Effector CD8-positive, alpha-beta T cell (primary cell): ENCODE measurements around the gene NEURL4.
A peak's percentile ranks its signal among the peaks of the same experiment; 100 is the strongest.

Source experiments
- DNase-seq: peaks from one replicate; lab custom pipeline; 2025; lab: John Stamatoyannopoulos, UW

The NEURL4 gene

DNA sequence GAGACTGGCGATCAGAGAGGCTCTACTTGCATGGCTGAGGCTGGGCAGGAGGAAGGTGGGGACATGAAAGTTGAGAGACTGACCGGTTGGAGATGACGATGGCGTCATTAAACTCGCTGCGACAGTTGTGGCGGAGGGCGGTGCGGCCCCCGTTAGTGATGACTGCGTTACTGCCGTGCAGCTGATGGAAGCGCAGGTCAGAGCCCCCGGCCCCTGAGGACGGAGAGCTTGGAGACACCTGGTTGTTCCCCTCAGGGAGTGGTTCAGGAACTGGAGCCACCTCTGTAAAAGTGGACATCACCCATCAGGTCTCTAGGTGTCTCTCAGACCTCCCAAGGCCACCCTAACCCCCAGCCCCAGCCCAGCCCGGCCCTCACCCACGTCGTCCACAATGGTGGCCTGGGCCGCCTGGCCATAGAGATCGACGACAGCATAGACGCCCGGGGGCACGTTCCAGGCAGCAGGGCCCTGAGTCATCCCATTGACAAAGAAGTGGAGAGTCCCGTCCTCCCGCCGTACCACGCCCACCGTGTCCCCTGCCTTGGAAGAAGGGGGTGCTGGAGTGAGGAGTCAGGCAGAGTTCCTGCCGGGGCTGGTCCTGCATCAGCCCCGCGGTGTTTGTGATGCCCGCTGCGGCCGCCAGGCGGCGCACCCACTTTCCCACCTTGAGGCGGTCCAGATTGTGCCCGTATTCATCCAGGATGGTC lies 5.3 kb downstream of the NEURL4 start:
- DNase-seq, result peak; percentile 52

DNA sequence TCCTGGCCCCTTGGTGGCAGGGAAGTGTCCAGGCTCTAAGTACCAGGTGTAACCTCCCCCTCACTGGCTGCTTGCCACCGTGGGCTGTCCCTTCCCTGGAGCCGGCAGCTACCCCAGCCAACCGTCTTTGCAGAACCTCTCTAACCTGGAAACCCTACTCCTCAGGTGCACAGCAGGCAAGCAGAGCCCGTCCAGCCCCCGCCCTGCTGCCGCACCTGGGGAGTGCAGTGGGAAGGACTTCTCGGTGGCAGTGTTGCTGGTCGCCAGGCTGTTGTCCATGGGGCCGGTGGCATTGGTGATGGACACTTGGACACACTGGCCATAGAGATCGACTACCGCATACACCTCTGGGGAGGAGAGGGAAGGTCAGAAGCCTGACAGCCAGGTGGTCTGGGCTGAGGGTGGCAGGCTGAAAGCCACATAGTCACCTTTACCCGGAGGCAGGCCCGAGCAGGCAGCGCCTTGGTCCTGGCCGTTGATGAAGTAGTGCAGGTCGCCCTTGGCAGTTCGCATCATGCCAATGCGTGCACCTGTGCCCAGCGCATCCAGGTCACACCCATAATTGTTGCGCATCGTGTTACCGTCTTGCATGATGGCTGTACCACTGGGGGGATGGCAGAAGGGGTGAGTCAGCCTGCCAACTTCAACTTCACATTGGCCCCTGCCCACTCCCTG lies 6.5 kb downstream of the NEURL4 start:
- no peak for DNase-seq

- DNase-seq, result no peak
These were observed 7.7 kb downstream of the NEURL4 start for GRCh38 chr17:7321466-7321865.

DNA sequence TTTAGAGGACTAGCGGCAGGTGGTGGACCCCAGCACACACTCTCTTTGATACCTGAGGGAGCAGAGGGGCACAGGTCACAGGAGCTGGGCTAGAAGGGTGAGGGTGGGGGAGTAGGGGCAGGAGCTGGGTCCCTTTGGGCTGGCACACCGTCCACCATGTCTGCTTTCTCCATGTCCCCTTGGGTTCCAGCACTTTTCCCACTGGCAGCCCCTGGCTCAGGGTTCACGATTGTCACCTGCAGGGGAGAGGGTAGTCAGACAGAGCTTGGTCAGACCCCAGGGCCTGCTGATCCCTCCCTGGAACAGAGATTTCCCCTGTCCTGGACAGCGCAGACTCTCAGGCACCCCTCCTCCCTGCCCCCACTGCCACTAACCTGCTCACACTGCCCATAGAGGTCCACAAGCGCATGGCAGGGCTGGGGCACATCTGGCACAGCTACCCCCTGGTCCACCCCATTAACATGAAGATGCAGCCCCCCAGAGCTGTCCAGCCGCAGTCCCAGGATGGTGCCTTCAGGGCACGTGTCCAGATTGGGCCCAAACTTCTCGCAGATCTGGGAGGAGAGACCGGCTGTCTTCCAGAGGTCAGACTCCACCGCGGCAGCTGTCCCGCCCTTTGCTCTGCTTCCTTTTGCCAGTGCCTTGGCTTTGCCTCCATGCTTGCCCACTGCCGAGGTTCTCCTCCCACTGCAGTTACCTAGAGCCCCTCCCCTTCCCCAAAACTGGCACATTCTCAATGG lies 10.8 kb downstream of the NEURL4 start:
- DNase-seq, result no peak

GRCh38 chr17:7317161-7317803 lies 11.9 kb downstream of the NEURL4 start:
- DNase-seq, result no peak

DNA sequence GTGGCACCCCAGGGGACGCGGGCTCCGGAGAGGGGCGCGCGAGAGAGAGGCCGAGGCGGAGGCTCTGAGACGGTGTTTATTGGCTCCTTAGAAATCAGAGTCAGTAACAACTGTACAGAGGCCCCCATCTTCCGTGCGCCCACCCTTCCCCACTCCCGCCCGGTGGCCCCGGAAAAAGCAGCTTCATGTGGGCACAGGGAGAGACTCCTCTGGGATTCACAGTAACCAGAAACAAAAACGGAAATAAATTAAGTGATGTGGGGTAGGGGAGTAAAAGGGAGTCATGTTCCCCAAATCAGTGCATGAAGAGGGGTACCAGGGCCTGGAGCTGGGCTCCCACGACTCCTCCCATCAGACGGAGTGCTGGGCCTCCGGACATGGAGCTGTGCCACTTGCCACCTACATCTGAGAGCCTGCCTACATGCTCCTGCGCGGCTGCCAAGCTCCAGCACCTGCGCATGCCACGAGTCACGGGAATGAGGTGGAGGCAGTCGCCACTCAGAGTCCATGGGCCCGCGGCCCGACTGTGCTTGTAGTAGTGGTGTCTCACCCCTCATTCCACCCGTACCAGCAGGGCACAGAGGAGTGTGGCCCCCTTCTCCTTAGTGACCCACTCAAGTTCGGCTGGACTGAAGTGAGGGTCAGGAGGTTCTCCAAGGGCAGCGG lies 13.4 kb downstream of the NEURL4 start:
- no peak for DNase-seq

DNA sequence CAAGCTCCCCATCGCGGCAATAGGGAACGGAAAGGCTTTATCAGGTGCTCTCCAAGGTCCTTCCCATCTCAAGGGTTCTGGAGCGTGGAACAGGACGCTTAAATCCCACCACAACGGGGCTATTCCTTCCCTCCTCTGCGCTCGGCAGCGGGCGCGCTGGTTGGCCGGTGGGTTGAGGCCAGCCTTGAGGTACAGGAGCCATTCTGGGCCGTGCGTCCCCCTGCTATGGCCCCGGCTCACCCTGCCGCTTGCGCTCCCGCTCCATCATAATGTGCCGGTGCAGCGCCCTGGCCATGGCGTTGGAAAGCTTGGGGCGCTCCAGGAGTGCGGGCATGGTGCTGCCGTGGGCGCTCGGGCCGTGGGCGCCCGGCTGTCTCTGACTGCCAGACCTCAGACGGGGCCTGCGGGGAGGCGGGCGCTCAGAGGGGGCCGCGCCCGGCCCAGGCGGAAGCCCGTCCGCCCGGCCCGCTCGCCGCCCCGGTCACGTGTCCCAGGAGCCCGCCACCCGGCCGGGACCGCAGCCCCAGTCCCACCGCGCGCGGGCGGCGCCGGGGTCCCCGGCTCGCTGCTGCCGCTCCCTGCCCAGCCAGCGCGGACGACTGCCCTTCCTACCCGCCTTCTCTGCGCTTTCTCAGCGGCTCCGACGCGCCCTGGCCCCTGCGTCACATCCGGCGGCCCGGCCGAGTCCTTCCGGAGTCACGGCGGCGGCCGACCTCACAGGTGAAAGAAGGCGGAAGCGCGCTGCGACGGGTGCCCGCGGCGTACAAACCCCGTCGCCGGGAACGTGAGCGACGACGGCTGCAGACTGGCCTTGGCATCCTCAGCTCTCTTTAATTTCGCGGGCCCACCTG lies 14.2 kb downstream of the NEURL4 start, which contains the start of gene GPS2:
GPS2 (minus strand) TSS at position 642 of the 851 bp plus-strand sequence; CDS start at position 334, 308 bp downstream.
- peak; percentile 82 for DNase-seq

- DNase-seq, result no peak
These were observed 15.0 kb downstream of the NEURL4 start for GRCh38 chr17:7313890-7314718.

DNA sequence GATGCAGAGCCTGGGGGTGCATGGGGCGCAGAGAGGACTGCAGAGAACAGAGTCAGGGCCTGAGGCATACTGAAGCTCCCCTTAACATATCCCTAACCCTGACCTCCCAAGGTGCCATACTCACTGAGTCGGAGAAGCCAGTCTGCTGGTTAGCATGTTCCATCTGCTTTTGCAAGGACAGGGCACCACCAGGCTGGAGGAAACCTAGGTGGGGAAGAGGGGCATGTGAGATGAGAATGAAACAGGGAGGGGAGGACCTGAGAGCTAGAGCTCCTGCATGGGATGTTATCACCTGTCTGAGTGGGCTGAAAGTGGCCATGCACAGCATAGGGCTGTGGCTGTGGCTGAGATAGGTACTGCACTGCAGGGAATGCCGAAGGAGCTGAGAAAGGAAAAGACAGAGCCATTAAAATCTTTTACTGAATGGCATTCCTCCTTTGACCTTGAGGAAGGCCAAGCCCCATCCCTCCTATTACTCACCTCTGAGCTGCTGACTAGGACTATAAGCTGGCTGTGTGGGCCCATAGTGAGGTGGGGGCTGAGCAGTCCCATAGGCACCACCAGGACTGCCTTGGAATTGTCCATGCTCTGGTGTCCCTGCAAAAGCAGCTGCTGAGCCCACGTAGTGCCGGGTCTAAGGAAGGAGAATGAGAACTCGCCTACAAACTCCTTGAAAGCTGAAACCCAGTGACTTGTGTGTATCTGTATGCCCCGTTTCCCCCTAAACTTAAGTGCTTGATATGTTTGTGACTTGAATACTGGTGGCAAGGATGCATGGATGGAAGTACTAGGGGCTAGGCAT lies 15.8 kb downstream of the NEURL4 start:
- DNase-seq, result no peak

GRCh38 chr17:7312432-7313087 lies 16.6 kb downstream of the NEURL4 start:
- DNase-seq, result no peak

GRCh38 chr17:7311110-7311705 lies 17.9 kb downstream of the NEURL4 start:
- DNase-seq, result no peak

DNA sequence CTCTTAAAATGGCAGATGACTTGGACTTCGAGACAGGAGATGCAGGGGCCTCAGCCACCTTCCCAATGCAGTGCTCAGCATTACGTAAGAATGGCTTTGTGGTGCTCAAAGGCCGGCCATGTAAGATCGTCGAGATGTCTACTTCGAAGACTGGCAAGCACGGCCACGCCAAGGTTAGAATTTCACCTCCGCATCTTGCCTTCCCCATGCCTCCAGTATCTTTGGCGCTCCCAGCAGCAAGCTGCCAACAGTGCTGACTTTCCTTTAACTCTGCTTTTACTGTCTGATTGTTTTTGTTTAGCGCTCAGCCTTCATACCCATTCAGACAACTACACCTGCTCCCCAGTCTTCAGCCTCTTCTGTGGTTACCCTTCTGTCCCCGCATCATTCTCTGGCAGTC lies 19.5 kb downstream of the NEURL4 start:
- DNase-seq, result no peak

DNA sequence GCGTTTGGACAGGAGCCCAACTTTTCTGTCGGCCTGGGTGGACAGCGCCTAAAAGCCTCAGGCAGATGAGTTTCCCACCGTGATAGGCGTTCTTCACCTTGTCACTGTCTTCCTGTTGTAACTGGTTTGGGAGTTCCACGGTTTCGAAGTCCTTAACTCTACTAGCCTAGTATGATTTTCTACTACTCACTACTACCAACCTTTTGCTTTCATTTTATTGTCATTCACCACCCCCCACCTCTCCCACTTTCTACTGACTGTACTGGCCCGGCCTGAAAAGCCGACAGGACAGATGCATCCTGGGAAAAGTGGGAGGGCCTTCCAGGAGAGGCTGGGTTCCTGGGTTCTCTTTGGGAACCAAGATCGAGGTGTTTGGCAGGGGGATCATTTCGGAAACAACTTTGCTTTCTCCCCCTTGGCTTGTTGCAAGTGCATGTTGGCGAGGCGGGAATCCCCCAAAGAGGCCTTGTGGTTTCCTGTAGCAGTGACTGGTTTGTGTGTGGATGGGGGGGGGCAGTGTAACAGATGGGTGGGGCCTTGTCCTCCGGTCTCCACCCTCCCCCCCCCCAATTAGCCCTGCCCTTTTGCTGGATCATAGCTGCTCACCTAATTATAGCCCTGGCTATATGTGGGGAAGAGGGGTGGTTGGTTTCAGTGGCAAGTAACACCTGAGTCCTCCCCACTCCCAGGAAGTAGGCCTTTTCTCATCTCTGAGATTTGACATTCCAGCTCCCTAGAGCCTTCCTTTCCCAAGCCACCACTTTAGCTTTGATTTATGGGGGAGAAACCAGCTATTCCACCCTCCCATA lies 20.3 kb downstream of the NEURL4 start:
- peak; percentile 79 for DNase-seq

DNA sequence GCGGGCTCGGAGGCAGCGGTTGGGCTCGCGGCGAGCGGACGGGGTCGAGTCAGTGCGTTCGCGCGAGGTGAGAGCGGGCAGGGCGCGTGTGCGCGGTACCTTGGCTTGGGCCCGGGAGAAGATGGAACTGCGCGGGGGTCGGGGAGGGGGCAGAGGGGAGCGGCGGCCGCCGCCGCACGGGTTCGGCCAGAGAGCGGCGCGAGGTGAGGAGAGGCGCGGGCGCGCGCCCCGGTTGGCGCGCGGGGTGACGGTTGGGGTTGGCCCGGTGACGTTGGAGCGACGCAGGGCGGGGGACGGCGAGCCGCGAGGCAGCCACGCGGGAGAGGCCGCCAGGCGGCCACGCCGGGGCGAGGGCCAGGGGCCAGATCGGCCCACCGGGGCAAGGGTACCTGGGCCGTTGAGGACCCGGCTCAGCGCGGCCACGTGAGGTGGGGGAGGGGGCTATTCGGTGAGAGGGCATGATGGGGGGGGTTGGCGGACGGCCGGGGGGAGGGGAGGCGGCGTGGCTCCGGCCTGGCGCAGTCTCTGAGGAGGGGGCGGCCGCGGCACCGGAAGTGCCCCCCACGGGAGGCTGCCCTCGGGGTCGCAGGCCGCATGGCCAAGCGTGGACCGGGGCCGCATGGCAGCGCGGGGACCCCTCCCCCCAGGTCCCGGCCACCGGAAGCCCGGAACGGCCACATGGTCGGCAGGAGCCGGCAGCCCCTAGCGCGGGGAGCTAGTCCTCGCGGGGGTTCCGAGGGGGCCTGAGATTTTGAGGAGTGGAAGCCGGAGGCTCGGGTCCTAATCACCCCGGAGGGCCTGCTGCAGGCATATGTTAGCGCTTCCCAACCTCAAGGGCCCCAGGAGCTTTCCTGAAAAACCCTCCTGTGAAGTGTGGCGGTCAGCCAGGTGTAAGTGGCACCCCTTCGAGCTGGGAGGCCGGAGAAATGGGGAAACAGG lies 21.2 kb downstream of the NEURL4 start:
- DNase-seq, result peak; percentile 54

DNA sequence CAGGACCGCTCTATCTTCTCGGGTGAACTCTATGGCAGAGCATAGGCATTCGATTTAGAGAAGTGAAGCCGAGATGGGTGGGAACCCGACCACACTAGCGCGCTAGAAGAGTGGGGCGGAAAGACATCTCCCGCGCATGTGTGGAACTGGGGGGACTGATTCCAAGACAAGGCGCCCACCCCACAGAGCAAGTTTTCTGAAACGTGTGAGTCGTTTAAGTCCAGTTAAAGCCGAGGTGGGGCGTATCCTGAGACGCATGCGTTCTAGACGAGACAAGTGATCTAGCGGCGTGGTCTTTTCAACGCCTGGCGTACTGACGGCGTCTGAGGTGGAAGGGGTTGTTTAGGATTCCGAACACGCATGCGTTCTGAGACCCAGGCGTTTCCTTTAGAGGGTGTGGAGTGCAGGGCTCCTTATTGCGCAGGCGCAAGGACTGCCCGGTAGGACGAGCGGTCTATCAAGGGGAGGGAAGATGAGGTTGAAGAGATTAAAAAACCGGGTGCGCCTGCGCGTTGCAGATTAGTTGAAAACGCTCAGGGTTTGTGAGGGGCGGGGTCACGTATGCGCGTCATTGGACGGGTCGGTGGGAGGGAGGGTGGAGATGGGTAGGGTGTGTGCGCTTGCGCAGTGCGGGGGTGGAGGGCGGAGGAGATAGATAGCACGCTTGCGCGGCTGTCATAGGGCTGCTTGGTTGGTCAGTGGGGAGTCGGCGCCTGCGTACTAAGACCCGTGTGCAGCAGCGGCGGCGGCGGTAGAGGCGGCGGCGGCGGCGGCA lies 22.0 kb downstream of the NEURL4 start, which contains the start of gene EIF5A:
EIF5A (plus strand) TSS at position 718 of the 775 bp plus-strand sequence. CDS start 2,008 bp downstream, outside the sequence.
- DNase-seq, result peak; percentile 100
